ENCODE data around the gene TSPYL6. TPM values are rescaled to one million over a fixed set of nuclear protein-coding genes. Genes with fewer than 3 reads are reported as not detected.

Gene TSPYL6
- total RNA-seq, 1 experiment from 2014 or later = not detected

- Histone ChIP-seq H3K4me2 (ENCODE audit: low read length) (no peak overlapping the region), H3K36me3 (ENCODE audit: low read depth, low read length) (no peaks in the 10 kb centered on the region), H3K27me3 (ENCODE audit: low read length) (no peaks in the 10 kb centered on the region), H3F3A (ENCODE audit: low read length, unreplicated experiment) (no peaks in the 10 kb centered on the region), H3K4me3 (ENCODE audit: low read length) (no peak overlapping the region), H3K9me3 (ENCODE audit: low read length) (no peaks in the 10 kb centered on the region), H2AFZ (ENCODE audit: low read length) (no peak overlapping the region), H3K79me2 (ENCODE audit: low read length) (no peaks in the 10 kb centered on the region), H3K9ac (ENCODE audit: low read length) (no peak overlapping the region), H3K9me2 (replicated peaks; ENCODE audit: low read length) (no peaks in the 10 kb centered on the region), H3K4me1 (ENCODE audit: insufficient read depth, low read length) (no peaks in the 10 kb centered on the region), H3K27ac (ENCODE audit: low read length) (no peak overlapping the region), H4K20me1 (ENCODE audit: low read length) (no peaks in the 10 kb centered on the region)
- ChIA-PET POLR2A (ENCODE audit: unreplicated experiment) (no interaction called here), CTCF (no interaction called here)
- intact Hi-C loops (cut with micrococcal nuclease) = no loop called here
- DNase-seq (no peak), ATAC-seq (no peak)
- no TSS peak for BruUV-seq (replicated peaks)
- no peak for TF ChIP-seq CTCF (conservative IDR thresholded peaks at IDR 0.05; ENCODE audit: low read depth, low read length)
- TF ChIP-seq EZH2phosphoT487 (IDR thresholded peaks at IDR 0.05; ENCODE audit: borderline replicate concordance, low read length) = no peak
- TF ChIP-seq EZH2 (IDR thresholded peaks at IDR 0.05; ENCODE audit: low read length, unreplicated experiment) = no peak
Measured at GRCh38 chr2:54228945-54229344, 27.1 kb downstream of the TSPYL6 start.

- Histone ChIP-seq H3F3A (ENCODE audit: low read length, unreplicated experiment) (no peaks in the 10 kb centered on the region), H3K4me1 (ENCODE audit: insufficient read depth, low read length) (no peaks in the 10 kb centered on the region), H3K36me3 (ENCODE audit: low read depth, low read length) (no peaks in the 10 kb centered on the region), H3K4me2 (ENCODE audit: low read length) (no peak overlapping the region), H3K4me3 (ENCODE audit: low read length) (no peak overlapping the region), H4K20me1 (ENCODE audit: low read length) (no peaks in the 10 kb centered on the region), H3K9me2 (replicated peaks; ENCODE audit: low read length) (no peaks in the 10 kb centered on the region), H3K27me3 (ENCODE audit: low read length) (no peaks in the 10 kb centered on the region), H3K9ac (ENCODE audit: low read length) (no peak overlapping the region), H3K9me3 (ENCODE audit: low read length) (no peaks in the 10 kb centered on the region), H2AFZ (ENCODE audit: low read length) (no peak overlapping the region), H3K79me2 (ENCODE audit: low read length) (no peaks in the 10 kb centered on the region), H3K27ac (ENCODE audit: low read length) (no peak overlapping the region)
- no peak for ATAC-seq
- DNase-seq = no peak
- intact Hi-C loops (cut with micrococcal nuclease) = no loop called here
- POLR2A ChIA-PET (ENCODE audit: unreplicated experiment) = no interaction called here
- CTCF ChIA-PET = no interaction called here
- no peak for TF ChIP-seq EZH2 (IDR thresholded peaks at IDR 0.05; ENCODE audit: low read length, unreplicated experiment)
- BruUV-seq (replicated peaks) = no TSS peak
Measured at GRCh38 chr2:54227798-54228197, 28.2 kb downstream of the TSPYL6 start.

GRCh38 chr2:54226260-54226659 is 29.8 kb downstream of the TSPYL6 start:
- DNase-seq (no peak), ATAC-seq (no peak)
- intact Hi-C loops (cut with micrococcal nuclease) = no loop called here
- no TSS peak for BruUV-seq (replicated peaks)
- no peaks in the 10 kb centered on the region for H3K4me1 ChIP-seq (ENCODE audit: insufficient read depth, low read length)
- no peaks in the 10 kb centered on the region for H3F3A ChIP-seq (ENCODE audit: low read length, unreplicated experiment)
- TF ChIP-seq EZH2 (IDR thresholded peaks at IDR 0.05; ENCODE audit: low read length, unreplicated experiment) = no peak
- TF ChIP-seq EZH2phosphoT487 (IDR thresholded peaks at IDR 0.05; ENCODE audit: borderline replicate concordance, low read length) = no peak
- TF ChIP-seq CTCF (conservative IDR thresholded peaks at IDR 0.05; ENCODE audit: low read depth, low read length) = no peak
- H3K9ac ChIP-seq (ENCODE audit: low read length) = no peak overlapping the region
- ChIA-PET POLR2A (ENCODE audit: unreplicated experiment) (no interaction called here), CTCF (no interaction called here)
- no peak overlapping the region for H3K4me2 ChIP-seq (ENCODE audit: low read length)
- H3K9me3 ChIP-seq (ENCODE audit: low read length) = no peaks in the 10 kb centered on the region
- H3K4me3 ChIP-seq (ENCODE audit: low read length) = no peak overlapping the region
- no peak overlapping the region for H2AFZ ChIP-seq (ENCODE audit: low read length)
- H4K20me1 ChIP-seq (ENCODE audit: low read length) = no peaks in the 10 kb centered on the region
- no peaks in the 10 kb centered on the region for H3K36me3 ChIP-seq (ENCODE audit: low read depth, low read length)
- H3K27me3 ChIP-seq (ENCODE audit: low read length) = no peaks in the 10 kb centered on the region
- H3K79me2 ChIP-seq (ENCODE audit: low read length) = no peaks in the 10 kb centered on the region
- no peak overlapping the region for H3K27ac ChIP-seq (ENCODE audit: low read length)
- no peaks in the 10 kb centered on the region for H3K9me2 ChIP-seq (replicated peaks; ENCODE audit: low read length)

Measured in PC-3 (cell line).